GM23248 (cell line): ENCODE data around the gene UAP1L1. TPM values are rescaled to one million over a fixed set of nuclear protein-coding genes. Genes with fewer than 3 reads are reported as not detected.
A peak's percentile ranks its signal among the peaks of the same experiment; 100 is the strongest.

ENCODE experiments used
- DNase-seq: peaks from one replicate; pipeline ENCODE4 v3.0.0-alpha.2; 2015
- H2AFZ ChIP-seq: fragments of 200-600 bp; sonication (generic); 2 replicates; pipeline ENCODE4 v1.6.1; 2016; ENCODE audit warnings: antibody characterized with exemption
- H3F3A ChIP-seq: fragments of 200-600 bp; sonication (generic); 2 replicates; pipeline ENCODE4 v1.6.1; 2016; ENCODE audit warnings: mild to moderate bottlenecking, antibody characterized with exemption, mixed run types; ENCODE audit not compliant: insufficient read depth
- H3K27ac ChIP-seq: fragments of 200-600 bp; sonication (generic); 2 replicates; pipeline ENCODE4 v1.5.1; 2016; ENCODE audit warnings: mild to moderate bottlenecking
- H3K27me3 ChIP-seq: fragments of 200-600 bp; sonication (generic); replicated peaks from 2 replicates; pipeline ENCODE4 v1.6.1; 2016; ENCODE audit warnings: mild to moderate bottlenecking; ENCODE audit not compliant: insufficient read depth
- H3K36me3 ChIP-seq: fragments of 200-600 bp; sonication (generic); 2 replicates; pipeline ENCODE4 v1.6.1; 2016; ENCODE audit warnings: low read depth, mild to moderate bottlenecking
- H3K4me1 ChIP-seq: fragments of 200-600 bp; sonication (generic); 2 replicates; pipeline ENCODE4 v1.6.1; 2016; ENCODE audit warnings: mild to moderate bottlenecking; ENCODE audit not compliant: insufficient read depth
- H3K4me2 ChIP-seq: fragments of 200-600 bp; sonication (generic); one replicate; pipeline ENCODE4 v1.6.1; 2016; ENCODE audit warnings: mild to moderate bottlenecking; ENCODE audit not compliant: unreplicated experiment
- H3K4me3 ChIP-seq: fragments of 200-600 bp; sonication (generic); 2 replicates; pipeline ENCODE4 v1.5.1; 2016; ENCODE audit warnings: mild to moderate bottlenecking
- H3K79me2 ChIP-seq: fragments of 200-600 bp; sonication (generic); 2 replicates; pipeline ENCODE4 v1.6.1; 2016; ENCODE audit warnings: mild to moderate bottlenecking; ENCODE audit not compliant: insufficient read depth
- H3K9ac ChIP-seq: fragments of 200-600 bp; sonication (generic); 2 replicates; pipeline ENCODE4 v1.6.1; 2016; ENCODE audit warnings: mild to moderate bottlenecking
- H3K9me2 ChIP-seq: fragments of 200-600 bp; sonication (generic); 2 replicates; pipeline ENCODE4 v1.6.1; 2016; ENCODE audit warnings: mixed run types, mild to moderate bottlenecking, moderate library complexity; ENCODE audit not compliant: insufficient read depth
- H3K9me3 ChIP-seq: fragments of 200-600 bp; sonication (generic); one replicate; pipeline ENCODE4 v1.6.1; 2017; ENCODE audit warnings: low read depth
- H4K20me1 ChIP-seq: fragments of 200-600 bp; sonication (generic); 2 replicates; pipeline ENCODE4 v1.6.0; 2016; ENCODE audit not compliant: insufficient read depth
- EZH2 ChIP-seq: fragments of 200-600 bp; sonication (generic); IDR thresholded peaks from 2 replicates; pipeline ENCODE4 v1.6.1; 2018; ENCODE audit warnings: antibody characterized with exemption, mild to moderate bottlenecking; ENCODE audit not compliant: insufficient read depth, poor library complexity, severe bottlenecking
- EZH2phosphoT487 ChIP-seq: fragments of 200-600 bp; sonication (generic); IDR thresholded peaks from 2 replicates; pipeline ENCODE4 v1.6.1; 2018; ENCODE audit warnings: antibody characterized with exemption, moderate library complexity, mild to moderate bottlenecking, low read depth; ENCODE audit not compliant: insufficient read depth
- WGBS, 2 experiments: methylation state at CpG; one replicate each; pipeline ENCODE4 v1.1.6; 2015 to 2017; ENCODE audit warnings: low lambda C conversion rate in 2 of 2, low coverage in 1 of 2; ENCODE audit errors: missing lambda C conversion rate in 2 of 2; 5-methylcytosine and 5-hydroxymethylcytosine counted together
- in situ Hi-C: fragments of 300-500 bp; cut with MboI; formaldehyde crosslinking; loops from 2 replicates; pipeline ENCODE4 v1.15.0; 2020
- polyA plus RNA-seq: library from polyadenylated mRNA; unstranded; fragments of >200 nt; fragmentation: Nextera tagmentation; extraction: Ambion mirVana; gene quantifications from 2 replicates; pipeline ENCODE4 v1.2.1, GENCODE V29; 2016
- total RNA-seq: library from RNA; depleted of rRNA; stranded (reverse); fragments of >200 nt; shearing (Covaris generic); gene quantifications from 2 replicates; pipeline ENCODE4 v1.2.3, GENCODE V29; 2014

UAP1L1 gene
- total and polyA plus RNA-seq, 2 experiments from 2014 or later: 4.3 to 5.7 TPM

DNA sequence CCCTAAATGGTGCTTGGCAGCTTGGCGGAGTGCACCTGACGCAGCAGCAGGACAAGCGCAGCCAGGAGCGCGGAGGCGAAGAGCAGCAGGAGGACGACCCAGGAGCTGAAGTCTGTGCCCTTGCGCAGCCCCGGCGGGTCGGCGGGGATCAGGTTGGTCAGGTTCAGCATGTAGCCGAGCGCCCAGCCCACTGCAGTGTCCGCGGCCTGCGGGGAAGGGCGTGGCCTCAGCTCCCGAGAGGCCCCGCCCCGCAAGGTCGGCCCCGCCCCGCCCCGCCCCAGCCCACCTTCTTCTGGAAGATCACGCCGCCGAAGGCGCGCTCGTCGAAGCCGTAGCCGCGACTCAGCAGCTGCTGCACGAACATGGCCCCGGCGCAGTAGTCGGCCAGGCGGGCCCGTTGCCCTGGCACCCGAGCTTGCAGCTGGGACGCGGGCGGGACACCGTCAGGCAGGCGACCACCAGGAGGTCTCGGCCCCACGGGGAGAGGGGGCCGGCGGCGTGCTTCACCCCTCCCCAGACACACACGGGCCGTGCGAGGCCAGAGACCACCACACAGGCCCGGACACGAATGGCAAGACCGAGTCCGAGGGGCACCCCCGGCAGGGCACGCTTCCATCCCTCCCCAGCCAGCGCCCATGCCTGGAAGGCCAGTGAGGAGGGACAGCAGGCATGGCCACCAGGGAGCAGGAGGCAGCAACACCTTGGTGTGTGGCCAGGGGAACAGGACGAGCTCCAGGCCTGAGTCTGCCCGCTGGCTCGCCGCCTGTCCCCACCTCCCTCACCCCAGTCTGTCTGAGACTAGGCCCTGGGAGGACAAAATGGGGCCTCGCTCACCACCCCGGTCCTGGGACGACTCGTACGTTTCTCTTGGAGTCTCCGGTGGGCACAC lies 28.4 kb upstream of the UAP1L1 start:
- no peak overlapping the region for H3K9ac ChIP-seq
- WGBS, 2 experiments: 21 to 31% methylated on average over 33 to 60 of the region's 72 CpGs
- no peaks in the 10 kb centered on the region for H3K9me2 ChIP-seq
- peaks cover 8% of the 10 kb centered on the region; the same call in 1 of the 2 replicates for H3K4me1 ChIP-seq
- no peaks in the 10 kb centered on the region for H3F3A ChIP-seq
- no peaks in the 10 kb centered on the region; the same call in 1 of the 2 replicates for H4K20me1 ChIP-seq
- H2AFZ ChIP-seq: no peak overlapping the region
- peaks cover 22% of the 10 kb centered on the region for H3K27me3 ChIP-seq
- no peak overlapping the region for H3K4me3 ChIP-seq
- H3K27ac ChIP-seq: no peak overlapping the region
- H3K4me2 ChIP-seq: no peak overlapping the region
- in situ Hi-C loops: no loop called here
- H3K9me3 ChIP-seq: no peaks in the 10 kb centered on the region
- H3K79me2 ChIP-seq: peaks cover 15% of the 10 kb centered on the region
- TF ChIP-seq EZH2phosphoT487 (no peak), EZH2 (no peak)
- peak; percentile 28 for DNase-seq
- H3K36me3 ChIP-seq: no peaks in the 10 kb centered on the region

DNA sequence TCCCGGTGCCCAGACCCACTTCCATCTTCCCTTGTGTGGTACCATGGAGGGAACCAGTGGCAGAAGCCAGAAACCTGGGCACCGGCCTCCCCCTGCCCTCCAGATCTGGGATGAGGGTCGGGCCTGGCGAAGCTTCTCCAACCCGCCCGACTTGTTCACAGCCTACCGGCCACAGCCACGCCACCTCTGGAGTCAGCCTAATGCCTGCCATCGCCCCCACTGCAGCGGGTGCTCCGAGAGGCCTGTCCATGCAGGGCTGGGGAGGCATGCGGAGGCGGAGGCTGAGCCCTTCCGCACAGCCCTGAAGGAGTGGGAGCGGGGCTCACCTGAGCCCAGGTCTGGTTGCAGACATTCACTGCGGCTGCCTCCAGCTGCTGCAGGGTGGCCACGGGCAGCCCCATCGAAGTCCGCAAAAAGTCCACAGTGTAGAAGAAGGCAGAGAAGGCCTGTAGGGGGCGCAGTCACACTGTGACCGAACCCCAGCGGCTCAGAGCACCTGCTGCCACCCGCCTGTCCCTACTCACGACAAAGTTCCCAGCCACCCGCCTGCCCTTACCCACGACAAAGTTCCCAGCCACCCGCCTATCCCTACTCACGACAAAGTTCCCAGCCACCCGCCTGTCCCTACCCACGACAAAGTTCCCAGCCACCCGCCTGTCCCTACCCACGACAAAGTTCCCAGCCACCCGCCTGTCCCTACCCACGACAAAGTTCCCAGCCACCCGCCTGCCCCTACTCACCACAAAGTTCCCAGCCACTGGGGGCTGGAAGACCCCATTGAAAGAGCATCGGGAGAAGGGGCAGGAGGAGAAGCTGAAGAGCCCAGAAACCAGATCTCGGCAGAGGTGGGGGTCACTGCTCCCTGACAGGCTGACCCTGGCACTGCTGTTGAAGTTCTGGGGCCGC lies 27.5 kb upstream of the UAP1L1 start:
- no peaks in the 10 kb centered on the region for H3K9me2 ChIP-seq
- H3K4me3 ChIP-seq: no peak overlapping the region
- H3K4me1 ChIP-seq: peaks cover 2% of the 10 kb centered on the region; the same call in 1 of the 2 replicates
- H3K9ac ChIP-seq: no peak overlapping the region
- no peak overlapping the region for H3K4me2 ChIP-seq
- no peaks in the 10 kb centered on the region for H3F3A ChIP-seq
- H3K27ac ChIP-seq: no peak overlapping the region
- no peaks in the 10 kb centered on the region for H3K36me3 ChIP-seq
- no peak overlapping the region for H2AFZ ChIP-seq
- peaks cover 6% of the 10 kb centered on the region for H3K79me2 ChIP-seq
- WGBS, 2 experiments: 38% methylated on average over 30 to 38 of the region's 38 CpGs
- TF ChIP-seq EZH2 (no peak), EZH2phosphoT487 (no peak)
- no peaks in the 10 kb centered on the region; the same call in 1 of the 2 replicates for H4K20me1 ChIP-seq
- no peaks in the 10 kb centered on the region for H3K9me3 ChIP-seq
- H3K27me3 ChIP-seq: peaks cover 22% of the 10 kb centered on the region
- in situ Hi-C loops: no loop called here
- DNase-seq: peak; percentile 73

DNA sequence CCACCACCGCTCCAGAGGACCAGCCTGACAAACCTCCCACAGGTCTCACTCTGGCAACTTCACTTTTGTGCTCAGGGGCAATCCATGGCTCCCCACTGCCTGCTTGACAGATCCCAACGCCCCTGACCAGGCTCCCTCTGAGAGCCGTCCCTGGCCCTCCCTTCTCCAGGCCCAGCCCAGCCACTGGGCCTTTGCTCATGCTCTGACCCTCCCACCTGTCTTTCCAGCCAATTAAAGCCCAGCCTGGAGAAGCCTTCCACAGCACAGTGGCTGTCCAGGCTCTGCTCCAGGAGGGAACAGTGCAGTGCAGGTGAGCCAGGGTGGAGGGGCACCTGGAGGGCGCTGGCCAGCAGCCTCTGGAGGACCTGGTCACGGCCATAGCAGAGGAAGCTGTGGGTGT lies 26.7 kb upstream of the UAP1L1 start:
- peak; percentile 20 for DNase-seq
- Histone ChIP-seq H3K27me3 (peaks cover 22% of the 10 kb centered on the region), H3K9ac (no peak overlapping the region), H3K36me3 (no peaks in the 10 kb centered on the region), H3K4me1 (peaks cover 3% of the 10 kb centered on the region; the same call in 1 of the 2 replicates), H3K4me3 (no peak overlapping the region), H4K20me1 (no peaks in the 10 kb centered on the region), H2AFZ (no peak overlapping the region), H3K27ac (no peak overlapping the region), H3K9me3 (no peaks in the 10 kb centered on the region), H3F3A (no peaks in the 10 kb centered on the region), H3K9me2 (no peaks in the 10 kb centered on the region), H3K4me2 (no peak overlapping the region), H3K79me2 (no peaks in the 10 kb centered on the region)
- in situ Hi-C loops: no loop called here
- TF ChIP-seq EZH2 (no peak), EZH2phosphoT487 (no peak)
- WGBS, 2 experiments: 41 to 52% methylated on average over 4 to 5 of the region's 5 CpGs

DNA sequence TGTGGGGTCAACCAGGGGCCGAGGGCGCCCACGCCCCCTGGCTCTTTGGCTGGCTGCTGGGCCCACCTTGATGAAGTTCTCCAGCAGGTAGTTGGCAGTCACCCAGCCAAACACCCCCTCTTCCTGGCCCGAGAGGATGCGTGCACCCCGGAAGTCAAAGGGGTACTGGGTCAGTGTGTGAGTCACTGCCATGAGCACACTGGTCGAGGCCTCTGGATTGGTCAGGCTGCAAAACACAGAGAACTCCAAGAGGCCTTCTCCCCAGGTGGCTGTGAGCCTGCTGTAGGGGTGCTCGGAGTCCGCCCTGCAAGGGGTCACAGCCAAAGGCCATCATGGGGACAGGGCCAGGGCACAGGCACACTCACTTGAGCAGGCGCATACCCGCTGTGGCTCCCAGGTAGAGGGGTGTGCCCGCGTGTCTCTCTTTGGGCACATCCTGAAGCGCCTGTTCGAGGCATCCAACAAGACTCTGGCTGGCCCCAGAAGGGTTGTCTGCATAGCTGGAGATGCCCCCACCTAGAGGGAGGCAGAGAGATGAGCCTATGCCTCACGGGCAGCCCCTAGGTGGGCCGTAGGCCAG lies 26.1 kb upstream of the UAP1L1 start:
- Histone ChIP-seq H3F3A (no peaks in the 10 kb centered on the region), H3K4me1 (peaks cover 4% of the 10 kb centered on the region; the same call in 1 of the 2 replicates), H3K4me3 (no peak overlapping the region), H3K27ac (no peak overlapping the region), H3K79me2 (no peaks in the 10 kb centered on the region), H3K9me2 (no peaks in the 10 kb centered on the region), H3K4me2 (no peak overlapping the region), H3K27me3 (peaks cover 22% of the 10 kb centered on the region), H3K36me3 (no peaks in the 10 kb centered on the region), H3K9ac (no peak overlapping the region), H4K20me1 (no peaks in the 10 kb centered on the region), H3K9me3 (no peaks in the 10 kb centered on the region), H2AFZ (no peak overlapping the region)
- no peak for DNase-seq
- in situ Hi-C loops: no loop called here
- TF ChIP-seq EZH2phosphoT487 (no peak), EZH2 (no peak)
- WGBS, 2 experiments: 73 to 79% methylated on average over 14 to 17 of the region's 17 CpGs
